Liver (tissue), 3 donors: Measurements from ENCODE around the gene GADD45GIP1.

Source experiments
- JUND ChIP-seq, 2 donors: IDR thresholded peaks; 2 replicates each; pipeline ENCODE4 v1.6.1; 2016; ENCODE audit warnings: antibody characterized with exemption in 2 of 2
- RAD21 ChIP-seq, 2 donors: IDR thresholded peaks; 2 replicates each; pipeline ENCODE4 v1.6.1; 2016; ENCODE audit warnings: antibody characterized with exemption in 2 of 2, mild to moderate bottlenecking in 2 of 2
- RXRA ChIP-seq, 2 donors: IDR thresholded peaks; 2 replicates each; pipeline ENCODE4 v1.6.1; 2017 to 2018; ENCODE audit warnings: antibody characterized with exemption in 2 of 2, mild to moderate bottlenecking in 1 of 2
- TAF1 ChIP-seq: conservative IDR thresholded peaks from 2 replicates; pipeline ENCODE4 v1.6.1; 2016; ENCODE audit warnings: antibody characterized with exemption, mild to moderate bottlenecking
- TF ChIP-seq, protein P1 (sequence below): fragments of 150-350 bp; IDR thresholded peaks from 2 replicates; pipeline ENCODE4 v1.5.1; 2017; ENCODE audit warnings: improper control_type of control experiment, low read depth, low read length; ENCODE audit not compliant: missing input control
- TF ChIP-seq, protein P2 (sequence below): IDR thresholded peaks from 2 replicates; pipeline ENCODE4 v1.6.1; 2016; ENCODE audit warnings: antibody characterized with exemption, mild to moderate bottlenecking
- donor health status: healthy.
- donor health status: healthy.

DNA sequence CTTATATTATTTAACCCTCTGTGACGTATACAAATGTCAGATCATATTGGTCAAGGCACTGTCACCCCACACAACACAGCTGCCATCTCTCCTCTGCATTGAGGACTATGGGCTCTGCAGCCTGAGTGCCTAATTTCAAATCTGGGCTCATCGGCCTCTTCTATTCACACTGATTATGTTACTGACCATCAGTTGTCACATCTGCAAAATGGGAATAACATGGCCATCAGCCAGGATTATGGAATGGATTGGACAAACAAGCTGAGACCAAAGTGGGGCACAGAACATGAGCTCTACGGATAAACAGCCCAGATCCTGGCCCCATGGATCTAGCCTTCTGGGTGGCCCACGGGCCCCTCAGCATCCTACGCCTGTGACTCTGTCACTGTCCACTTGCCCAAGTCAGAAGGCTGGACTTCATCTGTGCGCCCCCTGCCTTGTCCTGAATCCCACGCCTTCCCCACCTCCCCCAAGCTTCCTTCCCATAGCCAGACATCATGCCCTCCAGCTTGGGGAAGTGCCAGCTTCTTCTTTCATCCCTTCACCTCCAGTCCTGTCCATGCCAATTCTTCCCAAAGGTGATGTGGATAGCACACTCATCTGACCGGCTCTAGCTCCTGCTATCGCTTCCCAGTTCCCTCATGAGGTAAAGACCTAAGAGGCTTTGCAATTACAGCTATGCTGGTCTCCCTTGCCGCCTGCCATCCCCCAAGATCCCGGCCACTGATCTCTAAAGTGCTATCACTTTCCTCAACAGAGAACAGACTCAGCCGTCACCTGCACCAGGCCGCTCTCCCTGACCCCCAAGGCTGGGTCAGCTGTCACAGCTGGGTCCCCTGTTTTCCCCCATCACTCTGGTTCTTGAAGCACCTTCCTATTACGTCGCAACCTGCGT, 24.4 kb downstream of the GADD45GIP1 start:
- no peak for TF ChIP-seq RAD21 (IDR thresholded peaks at IDR 0.05)
- TF ChIP-seq, protein P1, sequence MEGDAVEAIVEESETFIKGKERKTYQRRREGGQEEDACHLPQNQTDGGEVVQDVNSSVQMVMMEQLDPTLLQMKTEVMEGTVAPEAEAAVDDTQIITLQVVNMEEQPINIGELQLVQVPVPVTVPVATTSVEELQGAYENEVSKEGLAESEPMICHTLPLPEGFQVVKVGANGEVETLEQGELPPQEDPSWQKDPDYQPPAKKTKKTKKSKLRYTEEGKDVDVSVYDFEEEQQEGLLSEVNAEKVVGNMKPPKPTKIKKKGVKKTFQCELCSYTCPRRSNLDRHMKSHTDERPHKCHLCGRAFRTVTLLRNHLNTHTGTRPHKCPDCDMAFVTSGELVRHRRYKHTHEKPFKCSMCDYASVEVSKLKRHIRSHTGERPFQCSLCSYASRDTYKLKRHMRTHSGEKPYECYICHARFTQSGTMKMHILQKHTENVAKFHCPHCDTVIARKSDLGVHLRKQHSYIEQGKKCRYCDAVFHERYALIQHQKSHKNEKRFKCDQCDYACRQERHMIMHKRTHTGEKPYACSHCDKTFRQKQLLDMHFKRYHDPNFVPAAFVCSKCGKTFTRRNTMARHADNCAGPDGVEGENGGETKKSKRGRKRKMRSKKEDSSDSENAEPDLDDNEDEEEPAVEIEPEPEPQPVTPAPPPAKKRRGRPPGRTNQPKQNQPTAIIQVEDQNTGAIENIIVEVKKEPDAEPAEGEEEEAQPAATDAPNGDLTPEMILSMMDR = no peak
- TF ChIP-seq, protein P2, sequence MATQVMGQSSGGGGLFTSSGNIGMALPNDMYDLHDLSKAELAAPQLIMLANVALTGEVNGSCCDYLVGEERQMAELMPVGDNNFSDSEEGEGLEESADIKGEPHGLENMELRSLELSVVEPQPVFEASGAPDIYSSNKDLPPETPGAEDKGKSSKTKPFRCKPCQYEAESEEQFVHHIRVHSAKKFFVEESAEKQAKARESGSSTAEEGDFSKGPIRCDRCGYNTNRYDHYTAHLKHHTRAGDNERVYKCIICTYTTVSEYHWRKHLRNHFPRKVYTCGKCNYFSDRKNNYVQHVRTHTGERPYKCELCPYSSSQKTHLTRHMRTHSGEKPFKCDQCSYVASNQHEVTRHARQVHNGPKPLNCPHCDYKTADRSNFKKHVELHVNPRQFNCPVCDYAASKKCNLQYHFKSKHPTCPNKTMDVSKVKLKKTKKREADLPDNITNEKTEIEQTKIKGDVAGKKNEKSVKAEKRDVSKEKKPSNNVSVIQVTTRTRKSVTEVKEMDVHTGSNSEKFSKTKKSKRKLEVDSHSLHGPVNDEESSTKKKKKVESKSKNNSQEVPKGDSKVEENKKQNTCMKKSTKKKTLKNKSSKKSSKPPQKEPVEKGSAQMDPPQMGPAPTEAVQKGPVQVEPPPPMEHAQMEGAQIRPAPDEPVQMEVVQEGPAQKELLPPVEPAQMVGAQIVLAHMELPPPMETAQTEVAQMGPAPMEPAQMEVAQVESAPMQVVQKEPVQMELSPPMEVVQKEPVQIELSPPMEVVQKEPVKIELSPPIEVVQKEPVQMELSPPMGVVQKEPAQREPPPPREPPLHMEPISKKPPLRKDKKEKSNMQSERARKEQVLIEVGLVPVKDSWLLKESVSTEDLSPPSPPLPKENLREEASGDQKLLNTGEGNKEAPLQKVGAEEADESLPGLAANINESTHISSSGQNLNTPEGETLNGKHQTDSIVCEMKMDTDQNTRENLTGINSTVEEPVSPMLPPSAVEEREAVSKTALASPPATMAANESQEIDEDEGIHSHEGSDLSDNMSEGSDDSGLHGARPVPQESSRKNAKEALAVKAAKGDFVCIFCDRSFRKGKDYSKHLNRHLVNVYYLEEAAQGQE = no peak
- TF ChIP-seq RXRA (IDR thresholded peaks at IDR 0.05) = no peak
- TF ChIP-seq JUND (IDR thresholded peaks at IDR 0.05) = no peak
- no peak for TF ChIP-seq TAF1
